ENCODE results near the gene G3BP2. TPM values are rescaled to one million over a fixed set of nuclear protein-coding genes. Genes with fewer than 3 reads are reported as not detected.
"Not testable (repeated sequence)": the region's sequence is repeated elsewhere in the genome, so short reads cannot be mapped to it uniquely, and the experiment has no call there.

Gene G3BP2
- total RNA-seq, 1 experiment from 2014 or later = 35.8 TPM

- not testable (repeated sequence) for DNase-seq (ENCODE audit: low read depth)
Observed at GRCh38 chr4:75687125-75687524, 13.9 kb upstream of the G3BP2 start.

GRCh38 chr4:75686346-75686745, 13.1 kb upstream of the G3BP2 start:
- DNase-seq (ENCODE audit: low read depth) = no peak
- in situ Hi-C loops (cut with HindIII; ENCODE audit: low pct_unique_long_range_greater_than_20kb, low sequenced_read_pairs) = no loop called here

More at GRCh38 chr4:75687125-75687524, 13.9 kb upstream of the G3BP2 start:
- in situ Hi-C loops (cut with HindIII; ENCODE audit: low pct_unique_long_range_greater_than_20kb, low sequenced_read_pairs) = not testable (repeated sequence)

- in situ Hi-C loops (cut with HindIII; ENCODE audit: low pct_unique_long_range_greater_than_20kb, low sequenced_read_pairs) = no loop called here
Observed at GRCh38 chr4:75685546-75686189, 12.5 kb upstream of the G3BP2 start.

DNA sequence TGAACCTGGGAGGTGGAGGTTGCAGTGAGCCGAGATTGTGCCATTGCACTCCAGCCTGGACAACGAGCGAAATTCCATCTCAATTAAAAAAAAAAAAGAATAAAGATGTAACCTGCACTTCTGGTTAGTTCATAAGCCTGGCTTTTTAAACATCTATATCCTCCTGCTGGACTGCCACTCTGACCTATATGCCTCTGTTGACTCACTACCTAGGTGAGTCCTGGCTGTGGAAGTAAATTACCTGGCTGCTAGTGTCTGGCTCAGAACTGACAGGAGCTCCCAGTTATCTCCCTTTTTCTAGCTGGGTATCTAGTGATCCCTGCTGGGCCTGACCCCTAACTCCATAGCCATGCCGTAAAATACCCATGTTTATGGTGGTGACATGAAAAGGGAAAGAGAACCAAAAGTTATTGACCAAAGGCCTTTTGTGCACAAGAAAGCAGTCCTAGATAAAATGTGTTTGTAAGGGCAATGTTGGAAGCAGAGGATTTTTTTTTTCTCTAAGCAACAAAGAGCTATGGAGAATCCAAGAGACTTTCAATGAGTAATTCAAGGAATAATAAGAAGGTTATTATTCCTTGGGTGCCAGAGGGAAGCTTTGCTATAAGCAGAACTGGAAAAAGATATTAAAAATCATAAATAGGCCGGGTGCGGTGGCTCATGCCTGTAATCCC, 10.4 kb upstream of the G3BP2 start:
- no peak for DNase-seq (ENCODE audit: low read depth)
- in situ Hi-C loops (cut with HindIII; ENCODE audit: low pct_unique_long_range_greater_than_20kb, low sequenced_read_pairs) = no loop called here

More at GRCh38 chr4:75685546-75686189, 12.5 kb upstream of the G3BP2 start:
- no peak for DNase-seq (ENCODE audit: low read depth)

DNA sequence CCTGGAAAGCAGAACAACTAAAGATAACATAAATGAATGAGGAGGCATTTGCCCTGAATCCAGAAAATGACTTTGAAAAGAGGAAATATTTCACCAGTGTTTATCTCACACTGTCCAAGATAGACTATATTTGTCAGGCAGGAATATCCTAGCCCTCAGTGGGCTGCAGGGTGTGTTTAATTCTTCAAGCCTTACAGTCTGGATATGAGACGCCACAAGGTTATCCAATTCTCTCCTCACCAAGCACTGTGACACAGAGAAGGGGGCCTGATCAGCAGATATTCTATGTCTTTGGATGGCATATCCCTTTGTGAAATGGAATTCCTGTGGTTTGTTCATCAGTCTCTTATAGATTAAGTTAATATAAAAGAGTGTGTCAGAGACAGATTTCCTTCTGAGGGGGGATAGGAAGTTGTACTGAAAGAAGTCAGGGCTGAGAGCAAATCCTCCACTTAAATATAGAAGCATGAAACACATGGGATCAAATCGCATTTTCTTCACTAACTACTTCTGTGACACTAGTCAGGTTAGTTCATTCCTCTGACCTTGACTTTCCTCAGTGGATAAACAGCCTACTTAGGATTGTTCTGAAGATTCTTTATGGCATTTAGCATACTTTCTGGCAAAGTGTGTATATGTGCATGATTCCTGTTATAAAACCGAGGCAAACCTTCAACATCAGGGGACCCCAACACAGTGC, 6.8 kb upstream of the G3BP2 start:
- no peak for DNase-seq (ENCODE audit: low read depth)
- in situ Hi-C loops (cut with HindIII; ENCODE audit: low pct_unique_long_range_greater_than_20kb, low sequenced_read_pairs) = no loop called here

DNA sequence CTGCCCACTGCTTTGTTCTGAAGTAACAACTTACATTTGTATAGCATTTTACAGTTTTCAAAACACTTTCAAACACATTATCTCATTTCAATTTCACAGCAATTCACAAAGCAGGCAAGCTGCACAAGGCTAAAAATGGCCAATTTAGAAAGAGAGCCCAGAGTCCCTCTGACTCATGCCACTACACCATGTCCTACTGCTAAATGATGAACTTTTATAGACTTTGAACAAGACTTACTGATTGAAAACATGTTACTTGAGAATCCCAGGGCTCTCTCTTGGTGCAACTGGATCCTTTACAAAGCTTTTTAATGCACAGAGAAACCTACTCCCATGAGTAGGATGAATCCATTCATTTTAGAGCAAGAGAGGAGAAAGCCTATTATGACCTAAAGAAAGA, 5.8 kb upstream of the G3BP2 start:
- no peak for DNase-seq (ENCODE audit: low read depth)
- in situ Hi-C loops (cut with HindIII; ENCODE audit: low pct_unique_long_range_greater_than_20kb, low sequenced_read_pairs) = no loop called here

DNA sequence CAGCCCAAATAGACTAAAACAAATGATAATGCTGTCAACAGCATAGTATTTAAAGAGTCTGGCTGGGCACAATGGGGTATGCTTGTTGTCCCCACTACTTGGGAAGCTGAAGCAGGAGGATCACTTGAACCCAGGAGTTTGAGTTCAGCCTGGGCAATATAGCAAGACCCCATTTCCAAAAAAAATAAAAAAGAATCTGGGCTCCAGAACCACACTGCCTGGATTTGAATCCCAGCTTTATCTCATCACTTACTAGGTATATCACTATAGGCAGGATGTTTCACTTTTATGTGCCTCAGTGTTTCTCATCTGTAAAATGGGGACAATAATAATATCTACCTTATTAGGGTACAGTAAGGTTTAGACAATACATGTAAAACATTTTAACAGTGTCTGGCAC, 5.3 kb upstream of the G3BP2 start:
- in situ Hi-C loops (cut with HindIII; ENCODE audit: low pct_unique_long_range_greater_than_20kb, low sequenced_read_pairs) = no loop called here
- DNase-seq (ENCODE audit: low read depth) = no peak

GRCh38 chr4:75675004-75675531, 1.9 kb upstream of the G3BP2 start:
- no peak for DNase-seq (ENCODE audit: low read depth)
- in situ Hi-C loops (cut with HindIII; ENCODE audit: low pct_unique_long_range_greater_than_20kb, low sequenced_read_pairs) = no loop called here

- no peak for DNase-seq (ENCODE audit: low read depth)
- in situ Hi-C loops (cut with HindIII; ENCODE audit: low pct_unique_long_range_greater_than_20kb, low sequenced_read_pairs) = no loop called here
Observed at GRCh38 chr4:75673959-75674328, 733 bp upstream of the G3BP2 start.

DNA sequence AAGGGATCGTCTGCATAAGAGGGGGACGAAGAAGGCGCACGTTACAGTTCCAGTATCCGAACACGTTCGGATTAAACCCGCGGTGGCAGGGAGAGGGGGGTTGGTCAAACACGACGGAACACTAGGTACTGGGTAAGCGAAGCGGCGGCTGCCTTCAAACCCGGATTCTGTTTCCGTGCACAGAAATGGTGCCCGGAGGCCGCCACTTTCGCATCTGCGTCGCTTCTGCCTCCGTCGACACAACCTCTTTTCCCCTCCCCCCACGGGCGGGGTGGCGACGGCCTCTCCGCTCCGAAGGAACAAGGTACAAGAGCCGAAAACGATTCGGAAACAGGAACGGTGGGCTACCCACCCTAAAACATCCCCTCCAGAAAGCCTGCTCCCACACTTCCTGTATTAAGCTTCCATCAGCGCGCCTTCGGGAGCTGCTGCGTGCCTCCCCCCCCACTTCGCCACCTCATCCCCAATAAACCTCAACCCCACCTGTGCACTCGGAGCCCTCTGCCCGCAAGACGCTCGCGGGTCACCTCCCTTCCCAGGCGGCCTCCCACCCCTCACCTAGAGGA, 667 bp downstream of the G3BP2 start:
- in situ Hi-C loops (cut with HindIII; ENCODE audit: low pct_unique_long_range_greater_than_20kb, low sequenced_read_pairs) = no loop called here
- DNase-seq (ENCODE audit: low read depth) = peak; percentile 56

GRCh38 chr4:75671802-75672421, 1.3 kb downstream of the G3BP2 start:
- in situ Hi-C loops (cut with HindIII; ENCODE audit: low pct_unique_long_range_greater_than_20kb, low sequenced_read_pairs) = no loop called here
- DNase-seq (ENCODE audit: low read depth) = no peak

- in situ Hi-C loops (cut with HindIII; ENCODE audit: low pct_unique_long_range_greater_than_20kb, low sequenced_read_pairs) = no loop called here
- no peak for DNase-seq (ENCODE audit: low read depth)
Observed at GRCh38 chr4:75668596-75668995, 4.6 kb downstream of the G3BP2 start.

GRCh38 chr4:75667636-75668035, 5.6 kb downstream of the G3BP2 start:
- in situ Hi-C loops (cut with HindIII; ENCODE audit: low pct_unique_long_range_greater_than_20kb, low sequenced_read_pairs); DNase-seq (ENCODE audit: low read depth): not testable (repeated sequence)

DNA sequence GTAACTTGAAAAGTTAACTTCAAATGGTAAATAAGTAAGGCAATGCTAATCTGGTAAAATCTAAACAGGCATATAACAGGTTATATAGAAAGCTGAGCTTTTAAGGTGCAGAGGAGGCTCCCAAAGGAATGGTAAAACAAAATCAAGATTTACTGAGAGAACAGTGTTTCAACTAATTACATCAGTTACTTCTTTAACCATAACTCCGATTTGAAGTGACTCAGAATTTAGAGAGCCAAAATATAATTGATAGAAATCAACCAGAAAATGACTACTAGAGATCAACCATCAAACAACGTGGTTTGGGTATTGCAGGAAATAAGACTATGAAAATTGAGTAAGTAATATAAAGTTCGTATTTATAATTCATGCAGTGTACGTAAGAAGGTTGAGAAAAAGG, 6.9 kb downstream of the G3BP2 start:
- in situ Hi-C loops (cut with HindIII; ENCODE audit: low pct_unique_long_range_greater_than_20kb, low sequenced_read_pairs) = no loop called here
- DNase-seq (ENCODE audit: low read depth) = no peak

GRCh38 chr4:75664604-75665003, 8.6 kb downstream of the G3BP2 start:
- in situ Hi-C loops (cut with HindIII; ENCODE audit: low pct_unique_long_range_greater_than_20kb, low sequenced_read_pairs) = not testable (repeated sequence)

GRCh38 chr4:75662626-75663025, 10.6 kb downstream of the G3BP2 start:
- no peak for DNase-seq (ENCODE audit: low read depth)
- in situ Hi-C loops (cut with HindIII; ENCODE audit: low pct_unique_long_range_greater_than_20kb, low sequenced_read_pairs) = no loop called here

More at GRCh38 chr4:75664604-75665003, 8.6 kb downstream of the G3BP2 start:
- not testable (repeated sequence) for DNase-seq (ENCODE audit: low read depth)

- DNase-seq (ENCODE audit: low read depth) = no peak
- in situ Hi-C loops (cut with HindIII; ENCODE audit: low pct_unique_long_range_greater_than_20kb, low sequenced_read_pairs) = no loop called here
Observed at GRCh38 chr4:75660491-75660890, 12.7 kb downstream of the G3BP2 start.

GRCh38 chr4:75659512-75660031, 13.6 kb downstream of the G3BP2 start:
- no peak for DNase-seq (ENCODE audit: low read depth)
- in situ Hi-C loops (cut with HindIII; ENCODE audit: low pct_unique_long_range_greater_than_20kb, low sequenced_read_pairs) = no loop called here
